ENCODE measurements around the gene STUB1. TPM values are rescaled to one million over a fixed set of nuclear protein-coding genes. Genes with fewer than 3 reads are reported as not detected.

STUB1 gene
- 86.0 TPM for total RNA-seq
- long read RNA-seq, transcript STUB1-204 (6 exons, 875 nt): minor isoform, 9 of 294 reads
- long read RNA-seq, transcript STUB1-201 (7 exons, 1,472 nt): major isoform, 240 of 294 reads
- long read RNA-seq, partial matches to known transcripts: 13 of 294 reads
- long read RNA-seq, other reads (novel, unspliced or antisense): 27 of 294 reads

DNA sequence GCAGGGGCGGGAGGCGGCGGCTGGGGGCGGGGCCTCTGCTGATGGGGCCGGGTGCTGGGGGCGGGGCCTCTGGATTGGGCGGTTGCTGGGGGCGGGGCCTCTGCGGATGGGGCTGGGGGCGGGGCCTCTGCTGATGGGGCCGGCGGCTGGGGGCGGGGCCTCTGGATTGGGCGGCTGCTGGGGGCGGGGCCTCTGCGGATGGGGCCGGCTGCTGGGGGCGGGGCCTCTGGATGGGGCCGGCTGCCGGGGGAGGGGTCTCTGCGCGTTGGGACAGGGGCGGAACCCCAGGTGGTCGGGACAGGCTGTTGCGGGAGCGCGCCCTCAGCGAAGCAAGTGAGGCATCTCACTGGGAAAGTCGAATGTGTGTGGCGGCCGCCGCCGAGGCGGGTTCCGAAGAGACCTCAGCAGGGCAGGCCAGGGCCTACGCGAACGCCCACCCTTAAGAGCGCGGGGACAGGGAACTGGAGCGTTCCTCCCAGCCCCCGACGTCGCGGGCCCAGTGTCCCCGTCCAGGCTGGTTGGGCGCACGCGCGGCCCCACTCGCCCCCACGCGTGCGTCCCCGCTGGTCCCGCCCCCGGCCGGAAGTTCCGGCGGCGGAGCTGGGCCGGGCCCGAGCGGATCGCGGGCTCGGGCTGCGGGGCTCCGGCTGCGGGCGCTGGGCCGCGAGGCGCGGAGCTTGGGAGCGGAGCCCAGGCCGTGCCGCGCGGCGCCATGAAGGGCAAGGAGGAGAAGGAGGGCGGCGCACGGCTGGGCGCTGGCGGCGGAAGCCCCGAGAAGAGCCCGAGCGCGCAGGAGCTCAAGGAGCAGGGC, at the start of gene STUB1:
Gene STUB1, plus strand, starts transcription at position 597 of the 811 bp plus-strand sequence. Its CDS starts 116 bp downstream, at position 713.
- H3K4me1 ChIP-seq: peaks cover 50% of the 10 kb centered on the region

DNA sequence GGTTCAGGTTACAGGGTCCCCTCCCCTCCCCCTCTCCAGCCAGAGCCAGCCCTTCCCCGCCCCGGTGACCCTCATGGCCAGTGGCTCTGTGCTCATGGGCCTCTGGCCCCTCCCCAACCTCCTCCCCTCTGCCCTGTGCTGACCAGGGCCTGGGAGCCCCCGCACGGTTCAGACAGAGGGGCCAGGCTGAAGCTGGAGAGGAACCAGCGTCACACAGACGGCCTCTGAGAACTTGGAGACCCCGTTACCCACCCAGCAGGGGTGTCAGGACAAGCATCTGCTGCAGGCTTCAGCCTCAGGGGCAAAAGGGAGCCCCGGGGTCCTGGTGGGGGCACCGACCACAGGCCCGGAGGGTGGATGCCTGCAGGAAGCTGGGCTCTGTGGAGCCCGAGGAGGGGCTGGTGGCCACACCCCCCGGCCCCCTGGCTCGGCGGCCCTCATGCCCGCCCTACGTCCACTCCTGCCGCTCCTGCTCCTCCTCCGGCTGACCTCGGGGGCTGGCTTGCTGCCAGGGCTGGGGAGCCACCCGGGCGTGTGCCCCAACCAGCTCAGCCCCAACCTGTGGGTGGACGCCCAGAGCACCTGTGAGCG, 49.3 kb upstream of the STUB1 start, which contains the start of gene WFIKKN1:
Gene WFIKKN1, plus strand, starts transcription at position 171 of the 591 bp plus-strand sequence. Its CDS starts 269 bp downstream, at position 440.
- Histone ChIP-seq H3K4me1 (peaks cover 53% of the 10 kb centered on the region), H3K9me3 (no peaks in the 10 kb centered on the region), H3K27me3 (ENCODE audit: low read depth) (no peaks in the 10 kb centered on the region), H3K36me3 (peaks cover 37% of the 10 kb centered on the region), H3K4me3 (peak within 1 kb of the TSS; percentile 8), H3K27ac (peak within 1 kb of the TSS; percentile 68)
- TF ChIP-seq, protein P1, sequence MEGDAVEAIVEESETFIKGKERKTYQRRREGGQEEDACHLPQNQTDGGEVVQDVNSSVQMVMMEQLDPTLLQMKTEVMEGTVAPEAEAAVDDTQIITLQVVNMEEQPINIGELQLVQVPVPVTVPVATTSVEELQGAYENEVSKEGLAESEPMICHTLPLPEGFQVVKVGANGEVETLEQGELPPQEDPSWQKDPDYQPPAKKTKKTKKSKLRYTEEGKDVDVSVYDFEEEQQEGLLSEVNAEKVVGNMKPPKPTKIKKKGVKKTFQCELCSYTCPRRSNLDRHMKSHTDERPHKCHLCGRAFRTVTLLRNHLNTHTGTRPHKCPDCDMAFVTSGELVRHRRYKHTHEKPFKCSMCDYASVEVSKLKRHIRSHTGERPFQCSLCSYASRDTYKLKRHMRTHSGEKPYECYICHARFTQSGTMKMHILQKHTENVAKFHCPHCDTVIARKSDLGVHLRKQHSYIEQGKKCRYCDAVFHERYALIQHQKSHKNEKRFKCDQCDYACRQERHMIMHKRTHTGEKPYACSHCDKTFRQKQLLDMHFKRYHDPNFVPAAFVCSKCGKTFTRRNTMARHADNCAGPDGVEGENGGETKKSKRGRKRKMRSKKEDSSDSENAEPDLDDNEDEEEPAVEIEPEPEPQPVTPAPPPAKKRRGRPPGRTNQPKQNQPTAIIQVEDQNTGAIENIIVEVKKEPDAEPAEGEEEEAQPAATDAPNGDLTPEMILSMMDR (IDR thresholded peaks at IDR 0.05): no peak
- ATAC-seq (peak; percentile 1 to 7), DNase-seq (peak; percentile 74)
- intact Hi-C loops (cut with DNase I): no loop called here

More for the DNA sequence above, at the start of gene STUB1:
- intact Hi-C loops (cut with DNase I): no loop called here
- Histone ChIP-seq H3K36me3 (peaks cover 20% of the 10 kb centered on the region), H3K27me3 (ENCODE audit: low read depth) (peaks cover 11% of the 10 kb centered on the region), H3K27ac (peak within 1 kb of the TSS; percentile 88), H3K9me3 (no peaks in the 10 kb centered on the region), H3K4me3 (peak within 1 kb of the TSS; percentile 71)
- TF ChIP-seq, protein P1 (IDR thresholded peaks at IDR 0.05): no peak
- DNase-seq: peak; percentile 90
- ATAC-seq: peak; percentile 84 to 88

DNA sequence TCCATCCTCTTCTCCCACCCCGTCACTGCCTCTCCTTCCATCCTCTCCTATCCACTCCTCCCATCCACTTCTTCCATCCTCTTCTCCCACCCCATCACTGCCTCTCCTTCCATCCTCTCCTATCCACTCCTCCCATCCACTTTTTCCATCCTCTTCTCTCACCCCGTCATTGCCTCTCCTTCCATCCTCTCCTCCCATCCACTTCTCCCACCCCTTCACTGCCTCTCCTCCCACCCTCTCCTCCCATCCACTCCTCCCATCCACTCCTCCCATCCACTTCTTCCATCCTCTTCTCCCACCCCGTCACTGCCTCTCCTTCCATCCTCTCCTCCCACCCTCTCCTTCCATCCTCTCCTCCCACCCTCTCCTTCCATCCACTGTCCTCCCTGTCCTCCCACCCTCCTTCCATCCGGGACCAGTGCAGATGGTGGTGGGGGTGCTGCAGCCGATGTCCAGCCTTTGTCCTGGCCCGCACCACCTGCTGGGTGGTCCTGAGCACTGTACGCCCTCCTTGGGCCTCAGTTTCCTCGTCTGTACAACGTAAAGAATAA, 48.3 kb upstream of the STUB1 start:
- H3K4me1 ChIP-seq: peaks cover 53% of the 10 kb centered on the region
- no peaks in the 10 kb centered on the region for H3K27me3 ChIP-seq (ENCODE audit: low read depth)
- no peak for ATAC-seq
- no peak for DNase-seq
- no peak overlapping the region for H3K27ac ChIP-seq
- intact Hi-C loops (cut with DNase I): no loop called here
- peaks cover 27% of the 10 kb centered on the region for H3K36me3 ChIP-seq
- TF ChIP-seq, protein P1 (IDR thresholded peaks at IDR 0.05): no peak
- H3K9me3 ChIP-seq: no peaks in the 10 kb centered on the region
- no peak overlapping the region for H3K4me3 ChIP-seq

DNA sequence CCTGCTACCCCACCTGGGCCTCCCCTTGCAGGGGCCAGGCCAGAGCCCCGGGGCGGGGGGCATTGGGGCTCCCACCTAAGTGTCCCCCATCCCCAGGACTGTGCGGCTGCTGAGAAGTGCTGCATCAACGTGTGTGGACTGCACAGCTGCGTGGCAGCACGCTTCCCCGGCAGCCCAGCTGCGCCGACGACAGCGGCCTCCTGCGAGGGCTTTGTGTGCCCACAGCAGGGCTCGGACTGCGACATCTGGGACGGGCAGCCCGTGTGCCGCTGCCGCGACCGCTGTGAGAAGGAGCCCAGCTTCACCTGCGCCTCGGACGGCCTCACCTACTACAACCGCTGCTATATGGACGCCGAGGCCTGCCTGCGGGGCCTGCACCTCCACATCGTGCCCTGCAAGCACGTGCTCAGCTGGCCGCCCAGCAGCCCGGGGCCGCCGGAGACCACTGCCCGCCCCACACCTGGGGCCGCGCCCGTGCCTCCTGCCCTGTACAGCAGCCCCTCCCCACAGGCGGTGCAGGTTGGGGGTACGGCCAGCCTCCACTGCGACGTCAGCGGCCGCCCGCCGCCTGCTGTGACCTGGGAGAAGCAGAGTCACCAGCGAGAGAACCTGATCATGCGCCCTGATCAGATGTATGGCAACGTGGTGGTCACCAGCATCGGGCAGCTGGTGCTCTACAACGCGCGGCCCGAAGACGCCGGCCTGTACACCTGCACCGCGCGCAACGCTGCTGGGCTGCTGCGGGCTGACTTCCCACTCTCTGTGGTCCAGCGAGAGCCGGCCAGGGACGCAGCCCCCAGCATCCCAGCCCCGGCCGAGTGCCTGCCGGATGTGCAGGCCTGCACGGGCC, 47.5 kb upstream of the STUB1 start:
- H3K4me1 ChIP-seq: peaks cover 52% of the 10 kb centered on the region
- intact Hi-C loops (cut with DNase I): no loop called here
- H3K4me3 ChIP-seq: no peak overlapping the region
- TF ChIP-seq, protein P1 (IDR thresholded peaks at IDR 0.05): no peak
- no peaks in the 10 kb centered on the region for H3K9me3 ChIP-seq
- DNase-seq (no peak), ATAC-seq (no peak)
- no peak overlapping the region for H3K27ac ChIP-seq
- H3K27me3 ChIP-seq (ENCODE audit: low read depth): no peaks in the 10 kb centered on the region
- H3K36me3 ChIP-seq: peaks cover 19% of the 10 kb centered on the region
